WTC11 (cell line): ENCODE data around the gene FAM193A. TPM values are rescaled to one million over a fixed set of nuclear protein-coding genes. Genes with fewer than 3 reads are reported as not detected.

Source experiments
- ATAC-seq: fragments of 200-7000 bp; cut with Tn5 transposase; 2 replicates; pipeline ENCODE4 v1.10.0; 2021; ENCODE audit warnings: mild to moderate bottlenecking, moderate library complexity
- CTCF ChIA-PET: fragments of 300-600 bp; sonication (Branson Sonifier 250); formaldehyde crosslinking; loops from one replicate; lab custom pipeline; 2021; ENCODE audit warnings: antibody characterized with exemption; lab: Charles Lee
- POLR2A ChIA-PET: fragments of 350-600 bp; sonication (Branson Sonifier 250); formaldehyde crosslinking; loops from one replicate; lab custom pipeline; 2021; ENCODE audit warnings: antibody characterized with exemption; lab: Charles Lee
- DNase-seq: peaks from one replicate; pipeline ENCODE4 v3.0.0; 2021; ENCODE audit warnings: low spot score
- H3K27ac Mint-ChIP-seq: 2 replicates; pipeline ENCODE4 v1.8.0; 2021; ENCODE audit warnings: mixed read lengths
- H3K27me3 Mint-ChIP-seq: 2 replicates; pipeline ENCODE4 v1.8.0; 2021; ENCODE audit warnings: low read depth, mild to moderate bottlenecking, moderate library complexity, mixed read lengths
- H3K36me3 Mint-ChIP-seq: 2 replicates; pipeline ENCODE4 v1.8.0; 2021; ENCODE audit warnings: mixed read lengths
- H3K4me1 Mint-ChIP-seq: 2 replicates; pipeline ENCODE4 v1.8.0; 2022; ENCODE audit warnings: mixed read lengths
- H3K4me3 Mint-ChIP-seq: 2 replicates; pipeline ENCODE4 v1.8.0; 2021; ENCODE audit warnings: mild to moderate bottlenecking, moderate library complexity, mixed read lengths
- H3K9me3 Mint-ChIP-seq: 2 replicates; pipeline ENCODE4 v1.8.0; 2021; ENCODE audit warnings: mixed read lengths
- AR ChIP-seq: fragments of 250-450 bp; sonication (Bioruptor Pico); IDR thresholded peaks from 2 replicates; pipeline ENCODE4 v1.9.0; 2021; ENCODE audit warnings: mild to moderate bottlenecking
- ATF1 ChIP-seq: sonication (generic); formaldehyde crosslinking; IDR thresholded peaks from 2 replicates; pipeline ENCODE4 v1.8.1; 2023; ENCODE audit warnings: mild to moderate bottlenecking, moderate library complexity, missing genetic modification reagents
- CBFB ChIP-seq: sonication (generic); formaldehyde crosslinking; IDR thresholded peaks from 2 replicates; pipeline ENCODE4 v1.8.1; 2022; ENCODE audit warnings: mild to moderate bottlenecking, low read depth, missing genetic modification reagents
- CDX4 ChIP-seq: fragments of 250-450 bp; sonication (Bioruptor Pico); IDR thresholded peaks from 2 replicates; pipeline ENCODE4 v1.9.0; 2021; ENCODE audit warnings: moderate library complexity, mild to moderate bottlenecking, inconsistent platforms, borderline replicate concordance
- CREB1 ChIP-seq: sonication (generic); formaldehyde crosslinking; IDR thresholded peaks from 2 replicates; pipeline ENCODE4 v1.8.0; 2023; ENCODE audit warnings: mild to moderate bottlenecking, missing genetic modification reagents
- CREM ChIP-seq: sonication (generic); formaldehyde crosslinking; IDR thresholded peaks from 2 replicates; pipeline ENCODE4 v1.8.1; 2022; ENCODE audit warnings: mild to moderate bottlenecking, missing genetic modification reagents, moderate library complexity
- CTCF ChIP-seq: fragments of 200-600 bp; IDR thresholded peaks from 2 replicates; pipeline ENCODE4 v1.8.0; 2022; ENCODE audit warnings: antibody characterized with exemption
- E2F1 ChIP-seq: sonication (generic); formaldehyde crosslinking; IDR thresholded peaks from 2 replicates; pipeline ENCODE4 v1.8.0; 2022; ENCODE audit warnings: mild to moderate bottlenecking, missing genetic modification reagents
- E2F4 ChIP-seq: sonication (generic); formaldehyde crosslinking; IDR thresholded peaks from 2 replicates; pipeline ENCODE4 v1.8.1; 2022; ENCODE audit warnings: low read depth, mild to moderate bottlenecking, moderate library complexity, missing genetic modification reagents, borderline replicate concordance
- ERG ChIP-seq: fragments of 250-450 bp; sonication (Bioruptor Pico); IDR thresholded peaks from 2 replicates; pipeline ENCODE4 v1.8.0; 2021; ENCODE audit warnings: mild to moderate bottlenecking
- GTF2I ChIP-seq: fragments of 250-450 bp; sonication (Bioruptor Pico); conservative IDR thresholded peaks from 2 replicates; pipeline ENCODE4 v1.4.0; 2021; ENCODE audit warnings: mild to moderate bottlenecking
- IRF2 ChIP-seq: sonication (generic); formaldehyde crosslinking; IDR thresholded peaks from 2 replicates; pipeline ENCODE4 v1.8.0; 2022; ENCODE audit warnings: low read depth, missing genetic modification reagents, borderline replicate concordance
- MXD4 ChIP-seq: fragments of 250-450 bp; sonication (Bioruptor Pico); IDR thresholded peaks from 2 replicates; pipeline ENCODE4 v1.8.0; 2021; ENCODE audit warnings: mild to moderate bottlenecking, moderate library complexity, borderline replicate concordance
- NFATC4 ChIP-seq: fragments of 250-450 bp; sonication (Bioruptor Pico); IDR thresholded peaks from 2 replicates; pipeline ENCODE4 v1.9.0; 2021; ENCODE audit warnings: mild to moderate bottlenecking
- NFYB ChIP-seq: sonication (generic); formaldehyde crosslinking; conservative IDR thresholded peaks from 2 replicates; pipeline ENCODE4 v1.8.0; 2022; ENCODE audit warnings: low read depth, missing genetic modification reagents
- NR1H2 ChIP-seq: sonication (generic); formaldehyde crosslinking; IDR thresholded peaks from 2 replicates; pipeline ENCODE4 v1.9.0; 2021; ENCODE audit warnings: mild to moderate bottlenecking, moderate library complexity, missing genetic modification reagents
- RELA ChIP-seq: sonication (generic); formaldehyde crosslinking; IDR thresholded peaks from 2 replicates; pipeline ENCODE4 v1.8.1; 2022; ENCODE audit warnings: missing genetic modification reagents, mild to moderate bottlenecking, borderline replicate concordance
- RORB ChIP-seq: fragments of 250-450 bp; sonication (Bioruptor Pico); IDR thresholded peaks from 2 replicates; pipeline ENCODE4 v1.9.0; 2021; ENCODE audit warnings: mild to moderate bottlenecking
- SMAD4 ChIP-seq: sonication (generic); formaldehyde crosslinking; IDR thresholded peaks from 2 replicates; pipeline ENCODE4 v1.8.0; 2022; ENCODE audit warnings: mild to moderate bottlenecking, missing genetic modification reagents
- TCF7 ChIP-seq: sonication (generic); formaldehyde crosslinking; IDR thresholded peaks from 2 replicates; pipeline ENCODE4 v1.8.0; 2022; ENCODE audit warnings: mild to moderate bottlenecking, low read depth, missing genetic modification reagents, moderate library complexity
- USF1 ChIP-seq: sonication (generic); formaldehyde crosslinking; IDR thresholded peaks from 2 replicates; pipeline ENCODE4 v1.8.0; 2022; ENCODE audit warnings: mild to moderate bottlenecking, missing genetic modification reagents
- ZNF671 ChIP-seq: fragments of 250-450 bp; sonication (Bioruptor Pico); IDR thresholded peaks from 2 replicates; pipeline ENCODE4 v1.8.0; 2021; ENCODE audit warnings: mild to moderate bottlenecking
- total RNA-seq: library from RNA; stranded (reverse); gene quantifications from 3 replicates; pipeline ENCODE4 v1.2.3, GENCODE V29; 2021

FAM193A gene
- total RNA-seq, 1 experiment from 2014 or later, result 28.1 TPM

- TF ChIP-seq CTCF, result no peak
- TF ChIP-seq MXD4 (CRISPR knock-in tag), result no peak
- TF ChIP-seq CDX4, result no peak
- no peak for TF ChIP-seq E2F1
- TF ChIP-seq ERG (CRISPR knock-in tag), result no peak
- no peak for TF ChIP-seq NFYB (CRISPR knock-in tag)
These were observed 38.5 kb upstream of the FAM193A start (continued) for GRCh38 chr4:2497931-2498330.

- no peaks in the 10 kb centered on the region for H3K9me3 Mint-ChIP-seq
- no peaks in the 10 kb centered on the region for H3K4me1 Mint-ChIP-seq
- no peak for ATAC-seq
- TF ChIP-seq ZNF671 (CRISPR knock-in tag) (no peak), CREM (CRISPR knock-in tag) (no peak), CBFB (CRISPR knock-in tag) (no peak), RELA (CRISPR knock-in tag) (no peak), NR1H2 (no peak), E2F1 (no peak), GTF2I (no peak), ATF1 (no peak), NFATC4 (no peak), SMAD4 (CRISPR knock-in tag) (no peak), CREB1 (CRISPR knock-in tag) (no peak), RORB (no peak), MXD4 (CRISPR knock-in tag) (no peak), E2F4 (CRISPR knock-in tag) (no peak), USF1 (CRISPR knock-in tag) (no peak), AR (no peak), IRF2 (CRISPR knock-in tag) (no peak), TCF7 (CRISPR knock-in tag) (no peak)
- no peak overlapping the region for H3K27ac Mint-ChIP-seq
- peaks cover 70% of the 10 kb centered on the region for H3K36me3 Mint-ChIP-seq
- H3K27me3 Mint-ChIP-seq, result no peaks in the 10 kb centered on the region
- ChIA-PET POLR2A (no interaction called here), CTCF (no interaction called here)
- no peak overlapping the region for H3K4me3 Mint-ChIP-seq
- DNase-seq, result no peak
These were observed 35.9 kb upstream of the FAM193A start for GRCh38 chr4:2500547-2500946.
